NCI-H82 (cell line): ENCODE data around the gene OR2T35.
A peak's percentile ranks its signal among the peaks of the same experiment; 100 is the strongest.
"Not testable (repeated sequence)": the region's sequence is repeated elsewhere in the genome, so short reads cannot be mapped to it uniquely, and the experiment has no call there.

ENCODE experiments used
- DNase-seq: peaks from one replicate; lab custom pipeline; 2025; lab: John Stamatoyannopoulos, UW

Gene OR2T35, protein sequence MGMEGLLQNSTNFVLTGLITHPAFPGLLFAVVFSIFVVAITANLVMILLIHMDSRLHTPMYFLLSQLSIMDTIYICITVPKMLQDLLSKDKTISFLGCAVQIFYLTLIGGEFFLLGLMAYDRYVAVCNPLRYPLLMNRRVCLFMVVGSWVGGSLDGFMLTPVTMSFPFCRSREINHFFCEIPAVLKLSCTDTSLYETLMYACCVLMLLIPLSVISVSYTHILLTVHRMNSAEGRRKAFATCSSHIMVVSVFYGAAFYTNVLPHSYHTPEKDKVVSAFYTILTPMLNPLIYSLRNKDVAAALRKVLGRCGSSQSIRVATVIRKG

DNA sequence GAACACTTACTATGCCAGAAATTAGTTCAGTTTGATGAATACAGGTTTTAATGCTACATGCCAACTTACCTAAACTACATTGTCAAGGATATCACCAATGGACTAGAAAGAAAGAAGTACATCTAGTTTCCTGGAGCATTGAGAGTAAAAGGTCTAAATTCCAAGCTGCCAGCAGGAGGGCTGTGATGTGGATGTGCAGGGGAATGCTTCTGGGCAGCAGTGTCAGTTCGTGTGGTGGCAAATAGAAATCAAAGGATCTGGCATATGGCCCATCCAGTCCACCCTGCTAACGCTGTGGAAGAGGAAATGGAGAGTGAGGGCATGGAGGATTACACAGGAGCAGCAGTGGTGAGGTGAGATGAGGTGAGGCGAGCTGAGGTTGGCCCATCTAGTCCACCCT is at the start of gene OR2T35:
Gene OR2T35 (minus strand): TSS at position 101 of the 400 bp plus-strand sequence. CDS start 6,020 bp downstream, outside the sequence.
- not testable (repeated sequence) for DNase-seq

DNA sequence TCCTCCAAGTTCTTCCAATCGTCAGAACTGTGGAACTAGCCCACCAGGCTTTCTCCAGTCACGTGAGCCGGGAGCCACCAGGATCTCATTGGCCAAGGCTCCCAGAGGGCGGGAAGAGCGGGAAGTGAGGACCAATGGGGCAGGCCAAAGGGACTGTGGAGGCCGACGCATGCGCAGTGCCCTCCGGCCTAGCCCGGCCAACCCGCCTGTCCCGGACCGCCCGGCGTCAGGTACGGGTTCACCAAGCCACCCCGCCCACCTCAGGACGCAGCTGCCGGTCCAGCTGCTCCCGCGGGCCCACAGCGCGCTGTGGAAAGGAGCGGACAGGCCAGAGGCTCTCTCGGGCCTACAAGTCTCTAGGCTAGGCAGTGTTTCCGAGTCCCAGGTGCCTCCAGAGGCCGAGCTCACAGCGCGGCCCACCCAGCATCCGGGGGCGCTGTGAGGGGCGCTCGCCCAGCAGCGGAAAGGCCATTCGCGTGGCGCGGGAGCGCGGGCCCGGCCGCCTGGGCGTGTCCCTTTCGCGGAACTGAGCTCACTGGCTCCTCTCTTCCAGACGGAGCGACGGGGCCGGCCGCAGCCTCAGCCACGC is 46.6 kb upstream of the OR2T35 start:
- peak; percentile 15 for DNase-seq

DNA sequence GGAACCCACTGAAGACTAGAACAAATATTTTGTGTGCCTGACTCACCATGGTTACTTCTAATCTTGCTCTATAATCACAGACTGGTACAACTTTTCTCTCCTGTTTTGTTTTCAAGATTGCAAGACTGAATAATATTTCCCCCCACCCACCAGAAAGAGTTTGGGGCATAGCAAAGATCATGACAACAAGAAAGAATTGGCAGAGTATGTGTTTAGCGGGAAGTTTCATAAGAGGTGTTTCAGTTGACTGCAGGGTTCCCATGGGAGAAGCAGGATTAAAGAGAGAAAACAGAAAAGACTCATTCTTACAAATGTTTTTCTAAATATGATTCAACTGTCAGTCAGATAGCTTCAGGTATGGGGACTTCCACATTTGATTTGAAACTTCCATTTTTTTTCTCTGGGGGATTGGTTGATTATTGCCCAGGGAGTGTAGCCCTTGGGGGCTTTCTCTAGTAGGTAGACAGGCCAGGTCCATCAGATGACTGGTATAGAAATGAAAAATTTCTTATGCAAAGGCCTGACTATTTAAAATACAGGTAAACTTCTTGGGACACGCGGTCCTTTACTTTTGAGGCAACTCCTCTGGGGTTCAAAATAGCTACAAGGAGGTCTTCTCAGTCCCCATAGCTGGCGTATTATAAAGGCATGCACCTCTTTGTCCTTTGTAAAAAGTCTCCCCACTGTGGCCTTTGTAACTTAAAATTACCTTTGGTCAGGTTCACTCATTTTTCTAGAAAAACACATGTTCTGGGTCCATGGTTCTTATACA is 43.6 kb upstream of the OR2T35 start:
- no peak for DNase-seq

DNA sequence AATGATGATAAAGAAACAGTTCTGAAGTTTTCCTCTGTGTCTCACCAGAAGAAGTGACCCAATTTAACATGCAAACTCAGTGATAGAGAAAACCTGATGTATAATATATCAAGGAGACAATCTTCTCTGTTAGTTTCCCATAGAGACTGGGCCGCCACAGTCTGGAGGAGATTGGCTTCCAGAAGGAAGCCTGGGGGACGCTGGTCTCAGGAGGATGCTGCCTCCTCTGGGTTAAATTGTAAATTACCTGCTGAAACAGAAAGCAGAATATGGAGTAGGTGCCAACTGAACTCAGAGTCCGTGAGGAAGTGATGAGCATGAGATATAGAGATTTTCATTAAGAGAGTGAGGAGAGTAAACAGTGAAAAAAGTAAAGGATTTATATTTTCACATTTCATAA is 41.7 kb upstream of the OR2T35 start:
- peak; percentile 20 for DNase-seq

DNA sequence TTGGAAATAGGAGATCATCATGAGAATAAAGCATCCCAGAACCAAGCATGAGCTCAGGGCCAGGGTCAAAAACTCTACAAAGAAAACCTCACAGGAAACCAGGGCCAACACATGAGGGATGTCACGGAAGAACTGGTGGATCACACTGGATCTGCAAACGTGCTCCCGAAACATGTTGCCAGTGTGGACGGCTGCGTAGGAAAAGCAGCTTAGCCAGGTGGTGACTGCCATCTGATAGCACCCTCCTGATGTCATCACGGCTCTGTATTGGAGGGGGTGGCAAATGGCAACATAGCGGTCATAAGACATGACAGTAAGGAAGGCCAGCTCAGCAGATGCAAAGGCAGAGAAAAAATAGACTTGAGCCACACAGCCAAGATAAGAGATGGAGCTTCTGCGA is 36.6 kb upstream of the OR2T35 start:
- peak; percentile 49 for DNase-seq

DNA sequence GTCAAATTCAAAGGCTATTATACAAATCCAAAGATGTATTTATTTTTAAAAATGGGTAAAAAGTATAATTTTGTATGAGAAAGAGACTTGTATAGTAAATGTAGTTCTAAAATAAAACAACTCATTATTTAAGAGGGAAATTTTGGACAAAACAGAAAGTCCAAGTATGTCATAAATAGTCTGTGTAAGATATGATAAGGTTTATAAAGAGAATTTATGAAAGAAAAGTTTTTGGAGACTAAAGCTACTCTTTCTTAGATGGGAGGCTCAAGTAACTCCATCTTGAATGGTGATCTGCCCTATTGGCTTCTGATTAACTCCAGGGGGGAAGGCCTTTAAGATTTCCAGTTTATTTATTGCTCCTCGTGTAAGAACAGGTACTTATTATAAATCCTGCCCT is 24.9 kb upstream of the OR2T35 start:
- peak; percentile 16 for DNase-seq

DNA sequence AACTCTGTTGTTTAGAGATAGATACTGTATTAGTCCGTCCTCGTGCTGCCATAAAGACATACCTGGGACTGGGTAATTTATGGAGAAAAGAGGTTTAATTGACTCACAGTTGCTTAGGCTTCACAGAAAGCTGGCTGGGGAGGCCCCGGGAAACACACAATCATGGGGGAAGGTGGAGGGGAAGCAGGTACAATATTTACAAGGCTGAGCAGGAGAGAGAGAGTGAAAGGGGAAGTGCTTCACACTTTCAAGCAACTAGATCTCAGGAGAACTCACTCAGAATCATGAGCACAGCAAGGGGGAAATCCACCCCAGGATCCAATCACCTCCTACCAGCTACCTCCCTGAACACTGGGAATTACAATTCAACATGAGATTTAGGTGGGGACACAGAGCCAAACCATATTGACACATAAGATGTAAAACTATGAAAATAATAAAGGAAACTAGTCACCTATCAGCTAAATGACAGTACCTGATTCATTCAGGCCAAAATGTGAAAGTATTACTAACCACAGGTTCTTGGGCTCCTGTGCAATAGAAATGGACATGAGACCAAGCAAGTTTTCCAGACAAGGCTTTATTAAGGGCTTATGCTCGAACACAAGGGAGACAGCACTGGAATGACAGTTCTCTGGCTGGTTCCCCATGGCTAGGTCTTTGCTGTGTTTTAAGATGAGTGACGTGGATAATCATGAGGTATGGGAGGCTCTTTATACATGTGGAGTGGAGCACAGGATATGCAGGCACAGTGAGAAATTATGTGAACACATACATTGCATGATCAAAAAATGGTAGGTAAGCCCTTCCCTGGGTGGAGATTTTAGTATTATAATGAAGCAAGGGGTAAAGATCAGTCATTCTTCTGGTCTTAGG is 18.6 kb upstream of the OR2T35 start:
- DNase-seq = not testable (repeated sequence)

- DNase-seq = not testable (repeated sequence)
These were observed 11.7 kb upstream of the OR2T35 start for GRCh38 chr1:248656797-248657196.

- DNase-seq = not testable (repeated sequence)
These were observed 10.3 kb upstream of the OR2T35 start, which contains the start of gene OR2T27 for GRCh38 chr1:248655354-248655753. Gene OR2T27, minus strand, starts transcription at chr1:248655528. Its CDS starts 4,644 bp downstream, at chr1:248650884.

DNA sequence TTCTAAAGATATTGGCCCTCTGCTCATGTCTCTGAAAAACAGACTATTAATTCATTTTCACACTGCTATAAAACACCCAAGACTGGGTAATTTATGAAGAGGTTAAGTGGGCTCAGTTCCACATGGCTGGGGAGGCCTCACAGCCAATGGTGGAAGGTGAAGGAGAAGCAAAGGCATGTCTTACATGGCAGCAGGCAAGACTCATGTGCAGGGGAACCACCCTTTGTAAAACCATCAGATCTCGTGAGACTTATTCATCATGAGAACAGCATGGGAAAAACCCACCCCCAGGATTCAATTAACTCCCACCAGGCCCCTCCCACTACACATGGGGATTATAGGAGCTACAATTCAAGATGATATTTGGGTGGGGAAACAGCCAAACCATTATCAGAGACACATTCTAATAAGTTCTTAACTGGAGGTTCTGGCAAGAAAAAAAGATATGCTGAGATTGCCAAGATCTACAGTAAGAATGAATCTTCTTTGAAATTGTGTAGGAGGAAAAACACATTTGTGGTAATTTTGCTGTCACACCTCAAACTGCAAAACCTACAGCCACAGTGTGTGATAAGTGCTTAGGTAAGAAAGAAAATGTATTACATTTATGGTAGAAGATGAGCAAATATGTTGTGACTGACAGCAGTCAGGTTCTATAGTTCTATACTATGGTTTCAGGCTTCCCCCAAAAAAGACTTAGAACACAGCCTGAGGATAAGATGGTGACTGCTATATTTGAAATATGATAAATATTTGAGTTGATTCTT is 3.9 kb upstream of the OR2T35 start:
- DNase-seq = not testable (repeated sequence)

GRCh38 chr1:248642971-248643651 is 2.0 kb downstream of the OR2T35 start:
- DNase-seq = not testable (repeated sequence)

DNA sequence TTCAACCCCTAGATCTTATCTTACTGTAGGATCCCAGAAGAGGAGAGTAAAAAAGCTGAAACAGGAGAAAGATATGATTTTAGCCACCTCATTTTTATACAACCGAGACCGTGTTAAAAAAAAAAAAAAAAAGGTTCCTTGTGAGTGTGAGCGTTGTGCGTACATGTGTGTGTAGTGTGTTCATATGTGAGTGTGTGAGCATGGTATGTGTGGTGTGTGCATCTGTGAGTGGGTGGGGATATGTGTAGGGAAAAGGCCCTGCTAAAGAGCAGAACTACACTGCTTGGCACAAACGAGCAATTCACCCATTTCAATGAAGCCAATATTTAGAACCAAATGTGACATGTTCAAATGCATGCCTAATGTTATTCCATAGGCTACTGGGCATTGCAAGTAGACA is 3.5 kb downstream of the OR2T35 start:
- not testable (repeated sequence) for DNase-seq

- DNase-seq = not testable (repeated sequence)
These were observed 4.2 kb downstream of the OR2T35 start for GRCh38 chr1:248640906-248641305.

DNA sequence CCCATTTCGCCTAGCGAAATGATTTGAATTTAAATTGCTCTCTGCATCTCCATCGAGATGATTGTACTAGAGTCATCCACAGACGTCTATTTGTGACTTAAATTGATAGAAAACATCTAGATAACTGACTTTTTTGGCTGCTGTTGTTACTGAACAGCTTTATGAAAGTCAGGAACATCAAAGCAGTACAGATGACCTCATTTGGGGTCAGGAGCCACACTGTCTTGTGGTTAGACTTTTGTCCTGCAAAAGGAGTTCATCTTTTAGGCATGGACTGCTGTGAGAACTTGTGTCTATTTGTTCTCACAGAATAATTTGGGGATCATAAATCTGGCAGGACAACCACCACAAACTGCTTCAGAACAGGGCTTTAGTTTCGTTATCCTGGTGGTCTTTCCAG is 5.4 kb downstream of the OR2T35 start:
- not testable (repeated sequence) for DNase-seq

- DNase-seq = not testable (repeated sequence)
These were observed 8.5 kb downstream of the OR2T35 start for GRCh38 chr1:248636612-248637011.

GRCh38 chr1:248634991-248635390 is 10.1 kb downstream of the OR2T35 start, which contains the start of gene OR2T11:
Gene OR2T11, minus strand, starts transcription at chr1:248635091. Its CDS starts 7,963 bp downstream, at chr1:248627128.
- DNase-seq = not testable (repeated sequence)

GRCh38 chr1:248631354-248632008 is 13.6 kb downstream of the OR2T35 start:
- DNase-seq = no peak

DNA sequence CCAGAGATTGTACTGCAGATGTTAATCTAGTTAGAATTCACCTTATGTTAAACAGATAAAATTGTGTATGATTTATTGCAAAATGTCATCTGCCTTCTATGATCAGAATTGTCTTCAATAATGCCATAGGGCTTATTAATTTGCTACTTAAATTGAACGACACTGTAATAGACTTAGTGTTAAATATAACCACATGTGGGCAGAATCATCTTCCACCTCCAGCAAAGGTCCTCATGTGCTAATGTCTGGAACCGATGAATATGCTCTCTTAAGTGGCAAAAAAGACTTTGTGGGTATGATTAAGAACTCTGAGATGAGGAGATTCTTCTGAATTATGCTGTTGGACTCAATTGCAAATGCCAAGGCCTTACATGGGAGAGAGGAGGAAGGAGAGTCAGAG is 14.5 kb downstream of the OR2T35 start:
- no peak for DNase-seq

DNA sequence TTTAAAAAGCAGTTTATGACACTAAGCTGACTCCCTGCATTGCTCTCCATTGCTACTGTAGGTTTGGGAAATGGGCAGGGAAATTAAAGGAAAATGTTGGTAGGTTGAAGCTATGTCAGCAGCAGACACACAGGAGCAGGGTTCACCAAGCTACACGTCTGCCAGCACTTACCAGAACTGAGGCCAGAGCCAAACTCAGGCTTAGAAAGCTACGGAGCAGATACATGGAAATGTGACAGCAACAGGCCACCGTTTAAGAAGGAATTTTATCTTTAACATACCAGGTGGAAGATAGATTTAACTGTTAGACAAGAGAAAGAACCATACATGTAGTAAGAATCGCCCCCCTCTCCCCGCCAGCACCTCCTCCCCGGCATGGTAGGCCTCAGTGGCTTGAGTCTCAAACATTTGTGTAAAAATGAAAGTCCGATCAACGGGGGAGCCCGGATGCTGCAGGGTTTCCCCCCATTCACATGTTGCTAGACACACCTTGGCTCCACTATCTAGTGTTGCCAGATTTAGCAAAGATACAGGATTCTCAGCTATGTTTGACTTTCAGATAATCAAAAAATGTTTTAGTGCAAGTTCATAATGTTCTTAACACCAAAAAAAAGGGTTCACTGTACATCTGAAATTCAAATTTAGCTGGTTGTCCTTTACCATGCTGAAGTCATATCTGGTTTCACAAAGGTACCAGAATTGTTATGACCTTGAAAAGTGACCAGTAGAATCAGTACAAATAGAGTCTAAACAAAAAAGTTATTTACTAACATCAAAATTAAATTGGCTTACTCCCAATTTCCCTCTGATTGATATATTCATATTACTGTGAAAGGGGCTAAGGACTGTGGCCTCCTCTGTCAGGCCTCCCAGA is 16.9 kb downstream of the OR2T35 start:
- DNase-seq = no peak
